HG03442 (cell line): ENCODE data around the gene INTS1.

ENCODE experiments used
- ATAC-seq: cut with Tn5 transposase; IDR thresholded peaks from one replicate; pipeline ENCODE4 v1.9.1; 2021; ENCODE audit warnings: mild to moderate bottlenecking, moderate library complexity; ENCODE audit not compliant: unreplicated experiment

INTS1 gene

GRCh38 chr7:1508277-1508758, 4.1 kb upstream of the INTS1 start:
- ATAC-seq, result no peak

- ATAC-seq, result no peak
Measured at GRCh38 chr7:1505731-1506550, 1.8 kb upstream of the INTS1 start.

DNA sequence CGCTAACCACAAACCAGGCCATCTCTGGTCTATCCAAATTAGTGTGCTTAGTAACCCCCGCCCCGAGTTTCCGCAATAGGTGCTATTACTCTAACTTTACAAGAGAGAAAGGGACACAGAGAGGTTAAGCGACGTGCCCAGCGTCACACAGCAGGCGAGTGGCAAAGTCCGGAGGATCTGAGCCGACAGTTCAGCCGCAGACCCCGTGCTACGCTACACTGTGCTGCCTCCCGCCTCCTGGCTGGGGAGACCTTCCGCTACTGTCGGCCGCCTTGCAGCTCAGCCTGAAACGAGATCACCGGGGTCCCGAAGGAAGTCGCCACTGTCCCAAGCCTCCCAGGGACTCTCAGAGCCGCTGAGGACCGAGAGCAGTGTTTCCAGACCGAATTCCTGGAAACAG, 799 bp downstream of the INTS1 start:
- ATAC-seq, result no peak

GRCh38 chr7:1502845-1503244, 1.3 kb downstream of the INTS1 start:
- ATAC-seq, result no peak

- ATAC-seq, result no peak
Measured at GRCh38 chr7:1501487-1502270, 2.5 kb downstream of the INTS1 start.

DNA sequence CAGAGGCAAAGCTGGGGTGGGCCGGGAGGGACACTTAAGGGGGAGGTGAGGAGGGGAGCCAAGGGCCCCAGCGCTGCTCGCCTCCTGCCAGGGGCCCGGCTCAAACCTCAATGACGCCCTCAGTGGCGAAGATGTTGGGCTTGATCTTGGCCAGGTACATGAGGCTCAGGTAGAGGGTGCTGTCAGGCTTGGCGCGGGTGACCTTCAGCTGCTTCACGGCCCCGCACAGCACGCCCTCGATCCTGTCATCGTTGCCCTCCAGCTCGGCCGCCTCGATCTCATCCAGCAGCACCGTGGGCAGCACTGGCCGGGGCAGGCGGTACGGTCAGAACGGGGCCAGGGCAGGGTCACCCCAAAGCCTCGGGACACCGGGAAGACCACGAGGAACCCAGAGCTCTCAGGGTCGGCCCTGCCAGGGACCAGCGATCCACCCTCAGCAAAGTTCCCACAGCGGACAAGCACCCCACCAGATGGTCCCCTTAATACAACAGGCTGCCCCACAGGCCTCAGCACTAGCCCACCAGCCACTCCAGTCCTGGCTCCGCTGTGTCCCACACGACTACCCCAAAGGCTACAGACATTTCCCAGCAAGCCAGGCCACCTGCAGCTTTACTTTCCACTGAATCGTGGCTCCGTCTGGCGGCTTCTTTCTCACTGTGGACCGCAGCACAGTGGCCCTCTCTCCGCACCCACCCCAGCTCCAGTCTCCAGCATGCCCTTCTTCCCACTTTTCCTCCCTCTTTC, 4.0 kb downstream of the INTS1 start:
- ATAC-seq, result no peak

DNA sequence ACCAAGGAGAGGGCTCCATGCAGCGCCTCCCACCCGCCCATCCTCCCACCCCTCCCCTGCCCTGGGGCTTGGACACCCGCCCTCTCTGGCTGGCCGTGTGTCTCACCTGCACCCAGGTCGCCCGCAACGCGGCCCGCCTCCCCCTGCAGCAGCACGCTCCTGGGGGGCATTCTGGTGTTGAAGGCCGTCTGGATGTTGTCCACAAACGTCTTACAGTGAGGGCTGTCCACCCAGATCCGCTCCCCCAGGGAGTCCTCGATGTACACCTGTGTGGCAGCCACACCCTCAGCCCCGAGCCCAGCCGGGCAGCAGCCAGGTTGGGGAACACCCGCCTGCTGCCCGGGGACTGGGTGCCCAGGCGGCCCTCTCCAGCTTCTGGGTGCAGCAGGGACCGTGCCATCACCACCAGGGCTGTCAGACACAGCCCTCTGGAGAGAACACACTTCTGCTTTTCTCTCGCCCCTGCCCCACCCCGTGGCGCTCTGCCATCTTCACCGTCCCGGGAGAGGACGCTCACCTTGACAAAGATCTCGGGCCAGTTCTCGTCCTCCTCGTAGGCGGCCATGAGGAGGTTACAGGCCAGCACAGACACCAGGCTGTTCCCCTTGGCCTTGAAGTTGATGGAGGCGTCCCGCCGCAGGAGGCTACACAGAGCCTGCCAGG, 4.7 kb downstream of the INTS1 start:
- no peak for ATAC-seq

DNA sequence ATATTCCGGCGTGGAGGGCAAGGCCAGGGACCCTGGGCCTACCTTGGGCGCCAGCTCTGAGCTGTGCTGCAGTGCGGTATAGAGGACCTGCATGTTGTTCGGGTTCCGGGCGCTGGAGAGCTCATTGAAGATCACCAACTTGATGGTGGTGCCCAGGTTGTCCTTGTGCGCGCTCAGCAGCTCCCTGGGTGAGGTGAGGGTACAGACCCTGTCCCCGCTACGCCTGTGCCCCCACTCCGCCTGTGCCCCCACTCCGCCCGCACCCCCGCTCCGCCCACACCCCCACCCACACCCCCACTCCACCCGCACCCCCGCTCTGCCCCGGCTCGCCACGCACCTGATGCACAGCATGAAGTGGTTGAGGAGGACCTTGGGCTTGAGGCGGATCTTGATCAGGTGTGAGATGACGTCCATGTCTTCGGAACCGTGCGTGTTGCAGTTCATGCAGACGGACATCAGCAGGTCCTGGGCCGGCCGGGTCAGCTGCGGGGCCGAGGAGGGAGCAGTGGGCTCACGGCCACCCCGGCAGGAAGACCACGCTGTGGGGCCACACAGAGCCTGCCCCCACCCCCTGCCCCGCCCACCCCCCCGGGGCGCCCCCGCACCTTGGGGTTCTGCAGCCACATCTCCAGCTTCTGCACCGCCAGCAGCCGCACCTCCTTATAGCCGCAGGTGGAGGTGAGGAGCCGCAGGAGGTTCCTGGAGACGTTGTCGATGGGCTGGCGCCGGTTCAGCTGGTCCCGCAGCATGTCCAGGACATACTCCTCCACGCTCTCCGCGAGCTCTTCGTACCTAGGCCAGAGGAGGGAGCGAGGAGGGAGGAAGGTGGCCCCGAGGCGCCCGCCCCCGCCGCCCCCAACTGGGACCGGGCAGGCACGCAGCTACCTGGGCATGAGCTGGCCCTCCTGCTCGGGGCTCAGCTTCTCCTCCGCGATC, 5.6 kb downstream of the INTS1 start:
- no peak for ATAC-seq

- ATAC-seq, result no peak
Measured at GRCh38 chr7:1497293-1497927, 6.8 kb downstream of the INTS1 start.

DNA sequence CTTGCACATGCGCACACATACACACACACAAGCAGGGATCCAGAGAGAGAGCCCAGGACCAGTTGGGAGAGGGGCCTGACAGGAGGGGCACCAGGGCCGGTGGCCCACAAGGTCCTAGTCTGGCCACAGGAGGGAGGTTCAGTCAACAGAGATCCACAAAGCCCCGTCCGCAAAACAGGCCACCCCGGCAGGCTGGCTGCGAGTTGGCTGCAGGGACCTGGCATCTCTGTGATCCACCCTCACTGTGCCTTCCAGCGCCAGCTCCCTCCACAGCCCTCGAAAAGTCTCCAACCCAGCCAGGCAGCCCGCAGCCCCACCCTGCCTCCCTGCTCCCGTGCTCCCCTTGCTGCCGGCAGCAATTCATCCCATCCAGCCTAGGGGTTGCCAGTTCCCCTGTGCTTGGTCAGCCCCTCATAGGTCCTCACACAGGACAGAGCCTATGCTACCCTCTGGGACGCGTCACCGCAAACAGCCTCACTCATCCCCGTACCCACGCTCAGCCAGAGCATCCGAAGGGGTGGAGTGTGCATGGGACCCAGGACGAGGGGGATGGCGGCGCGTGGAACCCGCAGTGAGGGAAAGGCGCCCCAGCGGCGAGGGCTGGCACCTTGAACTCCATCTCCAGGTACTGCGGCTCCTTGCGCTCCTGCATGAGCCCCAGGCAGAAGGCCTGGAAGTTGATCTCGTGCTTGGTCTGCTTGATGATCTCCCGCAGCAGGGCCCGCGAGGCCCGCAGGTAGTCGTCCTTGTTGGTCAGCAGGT, 7.5 kb downstream of the INTS1 start:
- ATAC-seq, result no peak

DNA sequence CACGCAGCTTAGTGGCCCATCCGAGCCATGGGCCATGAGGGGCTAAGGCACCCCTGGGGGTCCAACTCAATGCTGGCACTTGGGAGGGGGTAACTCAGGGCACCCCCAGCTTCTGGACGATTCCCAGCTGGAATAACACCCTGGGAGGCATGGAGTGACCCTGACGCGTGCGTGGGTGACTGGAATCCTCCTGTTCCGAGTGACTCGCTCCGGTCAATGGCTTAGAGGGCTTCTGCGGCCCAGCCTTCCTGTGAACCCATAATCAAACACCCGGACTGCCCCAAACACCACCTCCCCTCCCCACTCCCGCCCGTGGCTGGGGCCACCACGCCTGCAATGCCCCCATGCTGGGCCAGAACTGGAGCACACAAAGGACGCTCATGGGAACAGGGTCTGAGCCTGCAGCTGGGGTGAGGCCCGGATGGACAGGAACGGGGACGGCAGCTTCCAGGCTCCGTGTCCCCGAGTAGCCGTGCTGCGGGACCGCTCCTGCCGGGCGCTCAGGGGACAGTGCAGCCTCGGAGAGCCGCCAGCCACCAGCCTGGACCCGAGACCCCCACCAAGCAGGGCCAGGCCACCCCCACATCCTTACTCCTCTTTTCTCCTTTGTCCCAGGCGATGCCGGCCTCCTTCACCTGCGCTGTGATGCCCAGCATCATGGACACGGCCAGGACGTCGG, 8.5 kb downstream of the INTS1 start:
- ATAC-seq, result no peak

DNA sequence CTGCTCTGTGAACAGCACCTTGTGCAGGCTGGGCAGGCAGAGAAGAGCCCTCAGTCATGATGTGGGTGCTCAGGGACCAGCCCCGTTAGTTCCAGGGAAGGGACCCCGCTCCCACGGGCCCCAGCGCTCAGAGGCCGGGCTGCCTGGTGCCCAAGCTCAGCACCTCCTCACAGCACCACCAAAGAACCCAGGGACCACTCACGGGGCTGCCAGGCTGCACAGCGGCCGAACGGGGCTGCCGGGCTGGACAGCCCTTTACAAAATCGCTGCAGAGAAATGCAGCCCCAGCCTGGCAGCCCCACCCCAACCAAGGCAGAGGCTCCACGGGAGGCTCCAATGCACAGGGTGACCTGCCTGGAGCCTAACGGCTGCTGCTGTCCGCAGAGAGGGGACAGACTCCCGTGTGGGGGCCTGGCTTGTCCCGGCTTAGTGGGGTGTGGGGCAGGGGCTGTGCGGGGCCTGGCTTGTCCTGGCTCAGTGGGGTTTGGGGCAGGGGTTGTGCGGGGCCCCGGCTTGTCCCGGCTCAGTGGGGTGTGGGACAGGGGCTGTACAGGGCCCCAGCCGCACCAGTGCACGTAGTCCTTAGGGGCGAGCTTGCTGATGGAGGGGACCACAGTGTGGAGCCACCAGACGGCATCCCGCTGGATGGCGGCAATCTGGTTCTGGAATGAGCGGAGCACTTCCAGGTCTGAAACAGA, 9.2 kb downstream of the INTS1 start:
- no peak for ATAC-seq

DNA sequence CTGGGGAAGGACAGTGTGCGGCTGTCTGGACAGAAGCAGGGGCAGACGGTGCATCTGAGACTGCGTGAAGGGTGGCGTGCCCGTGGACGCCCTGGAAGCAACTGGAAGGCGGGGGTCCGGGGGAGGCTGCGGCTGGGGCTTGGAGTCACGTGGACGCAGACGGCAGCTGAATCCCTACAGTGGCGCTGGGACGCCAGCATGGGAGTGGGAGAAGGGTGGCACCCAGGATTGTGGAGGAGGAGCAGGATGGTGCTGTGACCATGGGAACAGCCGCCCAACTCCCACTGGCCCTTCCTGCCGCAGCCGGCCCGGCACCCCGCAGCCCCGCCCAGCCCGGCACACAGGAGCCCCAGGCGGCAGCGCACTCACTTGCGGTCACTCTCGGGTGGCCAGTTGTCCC, 9.7 kb downstream of the INTS1 start:
- ATAC-seq, result no peak

DNA sequence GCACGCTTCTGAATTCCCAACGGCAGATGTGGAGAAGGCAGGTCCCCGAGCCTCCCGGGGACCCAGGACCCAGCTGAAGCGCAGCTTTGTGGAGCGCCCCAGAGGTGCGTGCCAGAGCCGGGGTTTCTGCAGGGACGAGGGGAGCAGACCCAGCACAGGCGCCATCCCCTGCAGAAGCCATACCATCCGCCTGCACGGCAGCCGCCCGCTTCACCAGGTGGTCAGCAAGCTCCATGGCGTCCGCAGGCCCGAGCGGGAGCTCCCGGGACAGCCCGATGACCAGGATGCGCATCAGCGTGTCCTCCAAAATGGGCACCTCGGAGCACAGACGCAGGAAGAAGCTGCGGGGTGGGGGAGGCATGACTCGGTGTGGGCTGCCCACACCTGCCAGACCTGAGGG, 10.6 kb downstream of the INTS1 start:
- ATAC-seq, result no peak

DNA sequence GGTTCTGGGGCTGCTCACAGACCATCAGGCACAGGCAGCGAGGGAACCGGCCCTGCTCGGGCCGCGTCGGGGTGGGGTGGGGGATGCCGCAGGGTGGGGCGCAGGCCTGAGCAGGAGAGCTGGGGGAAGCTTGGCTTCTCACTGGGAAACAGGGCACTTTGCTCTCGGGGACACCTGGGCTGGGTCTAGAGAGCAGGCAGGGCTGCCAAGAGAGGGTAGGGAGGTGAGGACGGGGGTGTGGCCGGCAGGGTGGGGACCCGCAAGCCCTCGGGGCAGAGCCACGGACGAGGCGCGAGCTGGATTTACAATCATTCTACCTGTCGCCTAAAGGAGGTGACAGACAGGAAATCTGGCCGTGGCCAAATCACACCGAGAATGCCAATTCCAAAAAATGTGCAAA, 11.1 kb downstream of the INTS1 start:
- no peak for ATAC-seq

DNA sequence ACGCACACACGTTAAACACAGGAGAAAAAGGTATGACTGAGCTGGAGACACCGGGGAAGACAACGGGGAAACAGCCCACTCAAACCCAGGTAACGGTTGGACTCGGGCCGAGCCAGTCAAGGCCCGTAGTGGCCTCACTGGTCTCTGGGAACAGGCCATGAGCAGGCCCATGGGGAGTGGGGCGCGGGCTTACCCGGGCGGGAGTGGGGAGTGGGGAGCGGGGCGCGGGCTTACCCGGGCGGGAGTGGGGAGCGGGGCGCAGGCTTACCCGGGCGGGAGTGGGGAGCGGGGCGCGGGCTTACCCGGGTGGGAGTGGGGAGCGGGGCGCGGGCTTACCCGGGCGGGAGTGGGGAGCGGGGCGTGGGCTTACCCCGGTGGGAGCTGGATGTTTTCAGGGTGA, 11.5 kb downstream of the INTS1 start:
- no peak for ATAC-seq

DNA sequence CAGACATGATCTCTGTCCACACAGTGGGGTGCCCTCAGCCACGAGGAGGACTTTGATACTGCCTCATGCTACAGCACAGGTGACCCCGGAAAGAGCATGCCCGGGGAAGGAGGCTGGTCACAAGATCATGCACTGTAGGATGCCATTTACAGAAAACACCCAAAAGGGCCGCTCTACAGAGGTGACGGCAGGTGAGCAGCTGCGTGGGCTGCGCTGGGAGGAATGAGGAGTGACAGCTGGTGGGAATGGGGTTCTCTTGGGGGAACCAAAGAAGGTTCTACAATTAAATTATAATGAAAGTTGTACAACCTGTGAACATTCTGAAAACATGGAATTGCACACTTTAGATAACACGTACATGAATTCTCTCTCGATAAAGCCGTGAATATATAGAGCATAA, 12.0 kb downstream of the INTS1 start:
- ATAC-seq, result no peak

DNA sequence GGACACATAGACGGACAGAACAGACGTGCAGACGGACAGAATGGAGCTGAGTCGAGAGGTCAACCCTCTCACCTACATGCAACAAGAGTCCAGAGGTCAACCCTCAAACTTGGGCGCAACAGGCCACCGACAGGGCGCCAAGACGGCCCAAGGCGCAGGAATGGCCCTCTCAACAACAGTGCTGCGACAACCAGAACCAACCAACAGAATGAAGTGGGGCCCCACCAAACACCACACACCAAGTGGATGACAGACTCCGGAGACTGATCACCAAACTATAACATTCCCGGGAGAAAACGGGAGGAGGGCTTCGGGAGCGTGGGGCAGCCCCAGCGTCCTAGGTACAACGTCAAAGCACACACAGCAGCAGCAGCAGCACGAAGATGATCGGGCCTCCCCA, 13.4 kb downstream of the INTS1 start:
- no peak for ATAC-seq
